ENCODE measurements around the gene TRPV4.

Gene TRPV4

DNA sequence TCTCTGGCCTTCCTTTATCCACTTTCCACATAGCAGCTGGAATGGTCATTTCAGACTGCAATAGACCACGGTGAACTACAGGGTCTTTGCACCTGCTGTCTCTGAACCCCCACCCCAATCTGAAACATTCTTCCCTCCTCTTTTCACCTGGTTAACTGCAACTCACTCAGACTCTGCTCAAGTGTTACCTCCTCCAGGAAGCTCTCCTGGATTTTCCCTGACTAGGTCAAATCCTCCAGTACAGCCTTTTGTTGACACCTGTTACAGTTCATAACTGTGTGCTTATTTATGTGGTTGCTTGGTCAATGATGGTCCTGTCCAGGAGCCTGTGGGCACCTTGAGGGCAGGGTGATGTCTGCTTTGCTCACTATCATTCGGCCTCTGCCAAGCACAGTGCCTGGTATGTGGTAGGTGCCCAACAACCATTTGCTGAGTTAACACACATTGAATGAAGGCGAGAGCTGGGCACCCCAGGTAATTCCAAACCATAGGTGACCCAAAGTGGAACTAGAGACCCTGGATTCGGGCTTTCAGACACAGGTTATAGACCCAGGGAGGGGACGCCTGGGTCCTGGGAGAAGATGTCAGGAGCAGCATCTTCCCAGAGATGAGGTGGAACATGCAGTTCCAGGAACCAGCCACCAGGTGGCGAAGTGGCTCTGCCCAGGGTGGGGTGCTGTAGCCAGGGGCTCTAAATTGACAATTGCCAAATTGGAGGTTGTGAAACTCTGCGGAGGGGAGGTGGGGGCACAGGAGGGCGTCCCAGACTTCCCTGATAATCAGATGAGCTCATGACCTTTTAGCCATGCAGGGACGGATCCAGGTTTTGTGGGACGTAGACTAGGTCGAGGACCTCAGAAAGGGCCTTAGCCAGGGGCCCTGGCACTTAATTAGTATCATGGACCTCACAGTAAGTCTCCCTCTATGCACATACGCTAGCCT is 28.1 kb downstream of the TRPV4 start:
- no peak for DNase-seq

DNA sequence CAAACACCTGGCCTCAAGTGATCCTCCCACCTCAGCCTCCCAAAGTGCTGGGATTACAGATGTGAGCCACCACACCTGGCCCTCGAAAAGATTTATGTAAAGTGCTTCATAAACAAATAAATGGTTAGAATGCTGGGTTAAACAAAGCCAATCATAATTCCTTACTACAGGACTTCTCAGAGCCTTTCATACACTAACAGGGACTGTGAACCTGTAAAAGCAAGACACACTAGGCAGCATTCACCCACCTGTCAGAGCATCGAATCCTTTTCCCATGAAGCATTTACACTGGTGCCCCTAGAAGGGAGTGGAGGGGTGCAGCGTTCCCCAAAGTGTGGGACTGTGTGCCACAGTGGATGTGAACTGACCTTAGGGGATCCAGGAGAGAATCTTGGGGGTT is 29.5 kb downstream of the TRPV4 start:
- no peak for DNase-seq

DNA sequence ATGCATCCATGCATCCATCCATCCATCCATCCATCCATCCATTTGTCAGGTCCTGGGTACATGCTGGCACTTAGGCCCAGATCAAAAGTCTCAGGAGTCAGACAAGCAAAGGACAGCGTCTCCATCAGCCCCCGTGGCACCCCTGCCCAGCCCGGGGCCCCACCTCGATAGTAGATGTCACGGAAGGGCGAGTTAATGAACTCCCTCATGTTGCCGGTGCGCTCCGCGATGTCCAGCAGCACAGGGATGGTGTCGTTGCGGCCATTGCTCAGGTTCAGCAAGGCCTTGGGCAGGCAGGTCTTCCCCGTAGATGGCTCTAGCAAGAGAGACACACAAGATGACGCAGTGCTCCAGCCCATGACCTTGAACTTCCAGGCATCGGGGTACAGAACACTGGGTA is 30.4 kb downstream of the TRPV4 start:
- DNase-seq: no peak

DNA sequence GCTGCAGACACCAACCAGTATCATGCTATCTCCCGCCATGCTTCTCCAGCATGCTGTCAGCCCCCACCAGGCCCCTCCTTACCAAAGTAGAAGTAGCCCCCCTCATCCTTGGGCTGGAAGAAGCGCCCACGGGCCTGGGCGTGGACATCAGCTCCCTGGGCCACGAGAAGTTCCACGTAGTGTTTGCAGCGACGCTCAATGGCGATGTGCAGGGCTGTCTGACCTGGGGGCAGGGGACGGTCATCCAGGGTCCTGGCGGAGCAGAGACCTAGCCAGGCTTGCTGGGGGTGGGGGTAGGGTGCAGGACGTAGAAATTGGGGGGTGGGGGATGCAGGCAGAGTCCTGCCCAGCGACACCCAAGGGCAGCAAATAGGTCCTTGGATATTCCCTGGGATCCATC is 32.7 kb downstream of the TRPV4 start:
- DNase-seq: no peak

DNA sequence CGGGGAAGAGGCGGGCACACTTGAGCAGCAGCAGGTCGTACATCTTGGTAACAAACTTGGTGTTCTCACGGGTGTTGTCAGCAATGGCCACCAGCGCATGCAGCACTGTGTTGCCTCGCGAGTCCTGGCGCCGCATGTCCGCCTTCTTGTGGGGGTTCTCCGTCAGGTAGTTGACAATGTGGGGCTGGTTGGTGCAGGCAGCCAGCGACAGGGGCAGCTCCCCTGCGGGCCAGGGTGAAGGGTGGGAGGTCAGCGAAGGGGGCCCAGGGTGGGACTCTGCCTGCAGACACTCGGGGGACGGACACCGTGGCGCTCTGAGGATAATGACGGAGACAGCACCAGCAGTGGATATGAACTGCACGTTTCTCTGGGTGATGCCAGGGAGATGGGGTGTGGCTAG is 34.5 kb downstream of the TRPV4 start:
- DNase-seq: no peak

DNA sequence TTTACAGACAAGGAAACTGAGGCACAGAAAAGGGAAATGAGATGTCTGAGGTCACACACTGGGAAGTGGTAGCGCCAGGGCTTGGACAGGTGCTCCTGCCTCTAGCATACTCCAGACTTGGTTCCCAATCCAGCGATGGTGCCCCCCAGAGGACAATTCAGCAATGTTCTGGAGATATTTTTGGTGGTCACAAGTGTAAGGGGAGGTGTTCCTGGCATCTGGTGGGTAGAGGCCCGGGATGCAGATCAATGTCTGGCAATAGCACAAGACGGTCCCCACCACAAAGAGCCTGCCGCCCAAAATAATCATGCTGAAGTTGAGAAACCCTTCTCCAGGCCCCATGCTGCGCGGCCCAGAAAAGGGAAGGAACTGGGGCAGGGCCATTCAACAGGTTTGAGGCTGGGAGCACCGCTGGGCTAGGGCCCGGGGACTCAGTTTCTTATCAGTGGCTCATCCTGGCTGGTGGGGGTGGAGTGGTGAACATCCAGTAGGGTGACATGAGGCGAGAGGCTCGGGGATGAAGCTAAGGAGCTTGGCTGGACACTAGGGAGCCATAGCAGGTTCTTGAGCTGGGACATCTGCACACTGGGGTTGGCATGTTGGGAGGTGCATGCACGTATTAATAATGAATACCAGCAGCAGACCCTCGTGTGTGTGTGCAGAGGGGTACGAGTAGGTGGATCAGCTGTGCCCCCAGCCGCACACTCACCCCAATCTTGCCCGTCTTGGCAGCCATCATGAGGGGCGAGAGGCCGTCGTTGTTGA is 35.1 kb downstream of the TRPV4 start:
- no peak for DNase-seq

DNA sequence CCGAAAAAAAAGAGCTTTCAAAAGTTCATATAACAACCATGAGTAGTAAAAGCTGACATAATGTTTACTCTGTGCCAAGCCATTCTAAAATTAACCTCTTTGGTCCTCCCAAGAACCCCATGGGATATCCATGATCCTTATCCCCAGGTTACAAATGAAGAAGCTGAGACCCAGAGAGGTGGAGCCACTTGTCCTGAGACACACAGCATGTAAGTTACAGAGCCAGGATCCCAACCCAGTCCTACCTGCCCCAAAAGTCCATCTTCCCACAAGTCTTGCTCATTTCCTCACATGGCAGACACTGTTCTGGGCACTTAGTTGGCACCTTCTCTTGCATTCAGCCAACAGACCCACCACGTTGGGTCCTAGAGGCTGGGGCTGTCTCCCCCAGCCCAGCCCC is 37.1 kb downstream of the TRPV4 start:
- no peak for DNase-seq

DNA sequence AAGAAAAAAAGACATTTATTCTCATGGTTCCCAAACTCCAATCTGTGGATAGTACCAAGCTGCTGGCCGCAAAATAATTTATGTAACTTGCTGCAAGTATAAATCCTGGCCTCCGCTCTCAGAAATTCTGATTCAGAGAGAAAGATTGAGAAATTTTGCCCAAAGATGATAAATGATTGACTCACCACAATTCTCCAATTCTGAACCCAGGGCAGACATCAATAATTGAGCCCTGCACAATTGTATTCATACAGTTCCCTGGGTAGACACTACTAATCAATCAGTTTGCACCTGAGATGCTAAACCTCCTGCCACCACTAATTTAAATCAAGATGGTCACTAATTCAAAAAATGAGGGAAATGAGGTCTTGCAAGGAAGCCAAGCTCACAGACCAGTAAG is 38.2 kb downstream of the TRPV4 start:
- DNase-seq: no peak

DNA sequence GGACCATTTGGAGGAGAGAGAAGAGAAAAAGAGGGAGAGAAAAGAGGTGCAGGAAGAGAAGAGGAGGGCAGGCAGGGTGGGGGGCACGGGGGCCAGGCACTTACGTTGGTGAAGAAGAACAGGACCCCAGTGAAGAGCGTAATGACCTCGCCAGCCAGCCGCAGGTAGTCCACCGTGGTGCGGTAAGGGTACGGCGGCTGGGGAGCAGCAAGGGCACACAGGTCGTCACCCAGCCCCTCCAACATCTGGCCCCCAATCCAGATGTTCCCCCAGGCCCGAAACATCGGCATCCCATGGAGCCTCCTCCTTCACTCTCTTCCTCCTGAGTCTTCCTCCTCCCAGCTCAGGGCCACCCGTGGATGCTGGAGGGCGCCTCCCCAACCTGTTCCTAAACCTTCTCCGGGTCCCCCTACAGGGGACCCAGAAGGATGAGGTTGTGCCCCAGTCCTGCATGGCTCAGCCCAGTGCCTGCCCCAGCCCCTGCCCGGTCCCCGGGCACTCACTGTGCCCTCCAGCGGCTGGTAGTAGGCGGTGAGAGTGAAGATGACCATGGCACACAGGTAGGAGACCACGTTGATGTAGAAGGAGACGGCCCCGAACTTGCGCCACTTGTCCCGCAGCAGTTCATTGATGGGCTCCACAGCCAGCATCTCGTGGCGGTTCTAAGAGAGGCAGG is 39.2 kb downstream of the TRPV4 start:
- DNase-seq: no peak

DNA sequence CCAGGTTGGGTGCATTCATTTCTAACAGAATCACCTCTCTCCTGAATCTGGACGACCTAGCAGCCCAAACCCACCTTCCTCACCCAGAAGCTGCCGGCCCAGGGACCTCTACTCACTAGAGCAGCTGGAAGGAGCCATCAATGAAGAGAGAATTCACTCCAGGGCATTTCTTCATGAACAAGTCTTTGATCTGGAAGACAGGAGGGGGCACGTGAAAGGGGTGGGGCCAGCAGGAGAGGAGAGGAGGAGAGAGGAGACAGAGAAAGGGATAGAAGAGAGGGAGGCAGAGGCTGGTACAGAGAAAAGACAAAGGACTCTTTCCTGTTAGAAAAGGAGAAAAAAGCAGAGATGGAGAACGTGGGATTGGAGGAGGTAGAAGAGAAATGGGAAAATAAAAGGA is 39.8 kb downstream of the TRPV4 start:
- DNase-seq: no peak

DNA sequence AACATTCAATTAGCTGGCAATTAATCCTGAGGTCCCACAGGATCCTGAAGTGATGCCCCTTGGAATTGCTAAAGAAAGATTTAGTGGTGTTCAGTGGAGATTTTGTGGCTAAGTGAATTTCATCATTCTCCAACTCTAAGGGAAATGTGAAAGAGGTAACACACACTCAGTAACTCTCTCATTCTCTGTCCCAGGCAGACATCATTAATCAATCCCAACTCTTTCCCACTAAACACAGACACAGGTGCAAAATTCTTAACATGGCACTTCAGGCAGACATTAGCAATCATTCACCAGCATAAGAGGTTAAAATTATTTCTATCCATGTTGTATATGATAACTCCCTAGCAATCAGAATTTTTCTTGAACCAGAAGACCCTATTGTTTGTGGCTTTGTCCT is 40.2 kb downstream of the TRPV4 start:
- no peak for DNase-seq

DNA sequence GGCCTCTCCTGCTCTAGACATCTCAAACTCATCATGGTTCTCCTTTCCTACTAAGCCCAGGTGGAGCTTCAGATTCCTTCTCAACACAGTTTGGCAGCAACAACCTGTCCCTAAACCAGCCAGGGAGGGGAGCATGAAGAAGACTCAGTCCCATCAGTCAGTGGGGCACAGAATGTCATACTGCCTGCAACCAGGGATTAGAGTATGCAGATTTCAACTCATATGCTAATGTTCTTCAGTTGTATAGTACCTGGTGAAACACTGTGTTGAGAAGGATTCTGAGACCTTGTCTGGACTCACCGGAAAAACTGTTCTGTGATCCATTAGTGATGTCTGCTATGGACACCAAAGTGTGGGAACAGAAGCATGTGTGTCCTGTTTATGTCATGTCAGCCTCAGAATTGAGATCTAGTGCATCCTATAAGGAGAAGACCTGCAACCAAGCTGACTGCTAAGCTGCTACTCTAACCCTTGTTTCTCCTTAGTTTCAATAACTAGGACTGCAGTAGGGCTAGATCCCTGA is 43.6 kb downstream of the TRPV4 start:
- no peak for DNase-seq

DNA sequence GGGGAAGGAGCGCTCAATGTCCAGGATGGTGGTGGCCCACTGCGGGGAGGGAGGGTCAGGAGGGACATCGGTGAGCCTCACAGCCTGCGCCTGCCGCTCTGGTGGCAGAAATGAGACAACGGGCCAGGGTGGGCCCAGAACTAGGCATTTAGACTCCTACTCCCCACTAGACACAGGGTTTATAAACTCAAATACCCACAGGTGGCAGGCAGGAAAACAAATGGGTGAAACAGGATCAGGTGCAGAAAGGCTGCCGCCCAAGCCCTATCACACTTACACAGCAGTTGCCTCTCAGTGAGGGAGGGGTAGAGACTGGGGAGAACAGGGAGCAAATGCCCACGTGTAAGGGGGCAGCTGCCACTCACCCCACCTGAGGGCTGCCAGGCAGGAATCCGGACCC is 46.4 kb downstream of the TRPV4 start:
- DNase-seq: no peak

DNA sequence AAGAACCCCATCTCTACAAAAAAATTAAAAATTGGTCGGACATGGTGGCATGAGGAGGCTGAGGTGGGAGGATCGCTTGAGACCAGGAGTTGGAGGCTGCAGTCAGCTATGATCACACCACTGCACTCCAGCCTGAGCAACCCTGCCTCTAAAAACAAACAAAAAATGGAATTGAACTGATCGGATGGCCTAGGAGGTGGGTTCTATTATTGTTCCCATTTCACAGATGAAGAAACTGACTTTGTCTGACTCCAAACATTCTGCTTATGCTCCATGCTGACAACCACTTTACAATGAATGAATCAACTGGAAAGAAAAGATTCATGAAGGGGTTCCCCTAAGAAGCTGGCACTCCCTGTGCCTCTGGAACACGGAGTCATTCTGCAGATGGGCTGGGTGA is 47.3 kb downstream of the TRPV4 start:
- DNase-seq: no peak

DNA sequence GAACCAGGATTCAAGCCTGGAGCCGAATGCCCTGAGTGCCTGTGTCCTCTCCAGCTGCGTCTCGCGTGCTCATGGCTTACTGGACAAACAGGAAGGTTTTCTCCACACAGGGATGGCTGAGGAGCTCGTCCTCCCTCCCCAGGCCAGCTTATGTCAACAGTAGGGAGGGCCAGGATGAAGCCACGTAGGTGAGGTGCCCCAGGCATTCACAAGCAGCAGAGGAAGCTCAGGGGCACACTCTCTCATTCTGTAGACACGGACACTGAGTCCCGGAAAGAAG is 49.3 kb downstream of the TRPV4 start:
- no peak for DNase-seq

DNA sequence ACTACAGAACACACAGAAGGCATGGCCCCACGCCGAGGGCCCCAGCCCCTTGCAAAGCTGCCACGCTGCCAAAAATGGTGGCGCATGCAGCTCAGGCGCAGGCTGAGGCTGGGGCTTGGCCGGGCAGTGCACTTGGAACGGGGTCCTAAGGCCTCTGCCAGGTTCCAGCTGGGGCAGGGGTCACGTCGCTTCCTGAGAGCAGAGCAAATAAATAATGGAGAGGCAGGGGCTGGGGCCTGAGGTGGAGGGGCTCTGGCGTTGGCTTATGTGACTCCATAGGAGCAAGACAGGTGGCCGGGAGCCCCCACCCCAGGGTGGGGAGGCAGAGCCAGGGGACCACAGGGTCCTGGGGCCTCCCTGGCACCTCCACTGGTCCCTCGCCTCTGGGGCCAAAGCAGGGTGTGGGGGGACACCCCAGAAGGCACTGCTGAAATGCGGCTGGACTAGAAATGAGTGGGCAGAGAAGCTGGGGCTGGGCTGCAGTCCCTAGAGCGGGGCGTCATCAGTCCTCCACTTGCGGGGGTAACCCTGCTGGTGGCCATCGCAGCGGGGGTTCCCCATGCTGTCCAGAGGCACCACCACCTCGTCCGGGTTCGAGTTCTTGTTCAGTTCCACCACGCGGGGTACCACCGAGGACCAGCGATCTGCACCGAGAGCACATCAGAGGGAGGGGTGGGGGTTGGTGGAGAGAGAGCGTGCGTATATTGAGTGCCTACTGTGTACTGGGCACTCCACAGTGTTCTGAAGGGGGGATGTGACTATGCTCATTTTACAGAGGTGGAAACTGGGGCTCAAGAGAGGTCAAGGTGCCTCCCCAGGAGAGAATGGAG is 49.8 kb downstream of the TRPV4 start:
- DNase-seq: no peak

DNA sequence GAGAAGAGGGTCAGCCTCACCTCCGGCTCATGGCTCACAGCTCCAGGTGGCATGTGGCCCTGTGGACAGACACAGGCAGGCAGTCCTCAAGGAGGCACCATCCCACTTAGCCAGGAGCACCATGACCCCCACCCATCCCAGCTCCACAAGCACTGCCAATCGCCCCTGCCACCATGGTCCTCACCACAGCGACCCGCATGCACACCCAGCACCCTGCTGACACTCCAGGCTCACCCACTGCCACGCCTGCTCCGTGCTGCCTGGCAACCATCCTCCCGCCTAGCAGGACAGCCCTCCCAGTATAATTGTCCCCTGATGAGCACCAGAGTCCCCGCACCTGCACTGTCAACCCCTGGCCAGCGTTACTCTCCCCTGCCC is 50.9 kb downstream of the TRPV4 start:
- DNase-seq: no peak

DNA sequence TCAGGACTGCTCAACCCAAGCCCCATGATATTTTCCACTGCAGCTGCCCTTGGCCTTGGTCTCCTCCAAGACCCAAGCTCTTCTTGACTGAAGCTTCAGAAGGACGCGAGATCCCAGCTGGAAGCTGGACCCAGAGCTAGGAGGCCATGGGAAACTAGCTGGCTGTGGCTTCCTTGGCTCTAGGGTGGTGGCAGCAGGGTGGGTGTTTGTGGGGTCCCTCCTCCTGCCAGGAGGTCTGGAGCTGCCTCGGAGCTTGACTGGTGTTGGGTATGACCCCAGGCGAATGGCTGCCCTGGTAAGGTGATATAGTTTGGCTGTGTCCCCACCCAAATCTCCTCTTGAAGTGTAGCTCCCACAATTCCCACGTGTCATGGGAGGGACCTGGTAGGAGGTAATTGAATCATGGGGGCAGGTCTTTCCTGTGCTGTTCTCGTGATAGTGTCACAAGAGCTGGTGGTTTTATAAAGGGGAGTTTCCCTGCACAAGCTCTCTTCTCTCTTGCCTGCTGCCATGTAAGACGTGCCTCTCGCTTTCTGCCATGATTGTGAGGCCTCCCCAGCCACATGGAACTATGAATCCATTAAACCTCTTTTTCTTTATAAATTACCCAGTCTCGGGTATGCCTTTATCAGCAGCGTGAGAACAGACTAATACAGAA is 51.4 kb downstream of the TRPV4 start:
- DNase-seq: no peak

DNA sequence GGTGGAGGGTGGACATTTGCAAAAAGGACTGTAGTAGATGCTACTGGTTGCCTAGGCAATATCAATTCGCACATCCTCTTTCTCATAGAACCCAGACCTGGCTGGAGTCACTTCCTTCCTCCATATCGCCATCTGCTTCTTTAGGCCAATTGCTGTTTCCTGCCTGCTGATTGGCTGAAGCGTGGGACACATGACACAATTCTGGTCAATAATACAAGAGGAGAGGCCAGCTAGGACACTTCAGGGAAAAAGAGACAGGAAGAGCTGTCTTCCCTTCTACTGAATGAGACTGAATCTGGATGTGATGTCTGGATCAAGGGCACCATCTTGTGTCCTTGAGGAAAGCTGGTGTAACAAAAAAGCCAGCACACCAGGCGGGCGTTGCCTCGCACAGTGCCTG is 53.8 kb downstream of the TRPV4 start:
- DNase-seq: no peak

DNA sequence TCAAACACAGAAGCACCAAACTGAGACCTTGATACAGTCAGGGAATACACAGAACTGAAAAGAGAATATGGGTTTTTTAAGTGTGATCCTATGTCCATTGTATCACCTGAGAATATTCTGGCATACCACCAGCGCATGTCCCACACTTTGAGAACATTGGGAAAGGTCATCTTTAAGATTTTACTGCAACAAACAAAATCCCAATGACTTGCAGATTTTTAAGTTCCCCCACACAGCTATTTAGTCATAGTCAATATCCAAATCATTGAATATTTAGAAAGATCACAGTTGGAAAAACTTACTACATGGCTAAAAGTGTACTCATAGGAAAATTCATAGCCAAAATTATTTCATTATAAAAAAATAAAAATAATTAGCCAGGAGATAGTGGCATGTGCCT is 54.5 kb downstream of the TRPV4 start:
- DNase-seq: no peak

DNA sequence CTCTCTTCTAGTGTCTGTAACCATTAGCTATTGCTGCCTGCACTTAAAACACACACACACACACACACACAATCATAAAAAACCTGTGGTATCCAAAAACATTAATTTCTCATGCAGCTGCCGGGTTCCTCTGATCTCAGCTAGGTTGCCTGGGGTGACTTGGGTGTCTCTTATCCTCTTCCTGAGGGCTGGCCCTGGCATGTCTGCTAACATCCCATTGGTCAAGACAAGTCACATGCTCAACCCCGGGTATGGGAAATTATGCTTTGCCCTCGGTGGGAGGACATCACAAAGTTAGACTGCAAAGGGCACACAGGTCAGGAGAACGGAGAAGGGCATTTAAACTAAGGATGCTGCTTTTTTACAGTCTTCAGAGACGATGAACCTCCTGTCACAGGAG is 55.7 kb downstream of the TRPV4 start:
- no peak for DNase-seq

DNA sequence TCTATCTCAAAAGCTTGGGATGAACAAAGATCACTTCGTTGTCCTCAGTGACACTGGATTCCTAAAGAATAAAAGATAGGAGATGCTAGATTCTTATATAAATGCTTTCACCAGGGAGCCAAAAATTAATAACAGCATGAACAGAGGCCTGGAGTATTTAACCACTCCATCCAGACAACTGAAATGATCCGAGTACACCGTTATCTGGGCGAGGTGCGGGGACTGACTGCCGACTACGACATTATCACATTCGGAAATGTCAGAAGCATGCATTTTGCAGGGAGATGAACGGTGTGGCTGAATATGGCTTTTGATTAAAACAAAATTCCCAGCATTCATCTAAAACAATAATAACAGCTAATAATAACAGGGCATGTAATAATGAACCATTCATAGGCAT is 56.6 kb downstream of the TRPV4 start:
- DNase-seq: no peak
